ENCODE data around the gene GPR101.
A peak's percentile ranks its signal among the peaks of the same experiment; 100 is the strongest.
"Not testable (repeated sequence)": the region's sequence is repeated elsewhere in the genome, so short reads cannot be mapped to it uniquely, and the experiment has no call there.

GPR101 gene

DNA sequence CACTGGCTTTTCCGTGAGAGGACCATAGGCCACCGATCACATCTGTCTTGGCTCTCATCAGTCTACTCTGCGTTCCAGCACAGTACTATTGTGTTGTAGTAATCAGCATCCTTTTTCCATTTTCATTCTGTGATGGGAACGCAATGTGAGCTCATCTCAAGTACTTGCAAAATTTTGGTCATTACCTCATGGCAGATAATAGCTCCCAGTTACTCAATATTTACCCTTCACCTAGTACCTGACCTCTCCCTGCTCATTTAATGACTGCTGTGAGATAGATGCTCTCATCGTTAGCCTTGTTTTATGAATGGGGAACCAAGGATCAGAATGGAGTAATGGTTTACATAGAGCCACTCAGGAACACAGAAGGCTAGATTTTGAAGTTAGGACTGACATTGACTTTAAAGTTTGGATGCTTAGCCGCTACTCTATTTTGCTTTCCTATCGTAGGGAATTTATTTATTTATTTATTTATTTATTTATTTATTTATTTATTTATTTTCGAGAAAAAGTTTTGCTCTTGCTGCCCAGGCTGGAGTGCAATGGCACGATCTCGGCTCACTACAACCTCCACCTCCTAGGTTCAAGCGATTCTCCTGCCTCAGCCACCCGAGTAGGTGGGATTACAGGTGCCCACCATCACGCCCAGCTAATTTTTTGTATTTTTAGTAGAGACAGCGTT is 6.5 kb upstream of the GPR101 start:
- Histone ChIP-seq H3K27me3 (ENCODE audit: control insufficient read depth, insufficient read depth, low read length) (no peaks in the 10 kb centered on the region), H3K9ac (ENCODE audit: low read length) (no peak overlapping the region), H3K36me3 (ENCODE audit: control insufficient read depth, insufficient read depth, low read length) (no peaks in the 10 kb centered on the region)

DNA sequence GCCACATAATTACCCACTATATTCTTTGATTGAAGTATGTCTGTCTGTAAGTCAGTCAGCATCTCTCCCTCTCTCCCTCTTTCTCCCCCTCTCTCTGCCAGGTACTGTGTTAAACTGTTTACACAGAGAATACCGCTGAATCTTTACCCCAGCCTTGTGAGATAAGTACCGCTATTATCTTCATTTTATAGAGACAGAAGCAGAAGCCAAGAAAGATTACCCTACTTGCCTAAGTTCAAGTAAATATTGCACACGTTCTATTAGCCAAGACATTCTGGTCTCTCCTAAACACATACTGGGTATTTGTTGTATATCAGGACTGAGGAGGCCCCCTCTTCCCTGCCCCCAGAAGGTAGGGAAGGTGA is 695 bp upstream of the GPR101 start:
- no peak overlapping the region for H3K9ac ChIP-seq (ENCODE audit: low read length)
- H3K27me3 ChIP-seq (ENCODE audit: control insufficient read depth, insufficient read depth, low read length): peaks cover 25% of the 10 kb centered on the region
- no peaks in the 10 kb centered on the region for H3K36me3 ChIP-seq (ENCODE audit: control insufficient read depth, insufficient read depth, low read length)
- H3K4me1 ChIP-seq (ENCODE audit: control insufficient read depth, insufficient read depth, low read length): peaks cover 4% of the 10 kb centered on the region
- no peak overlapping the region for H3K4me3 ChIP-seq (ENCODE audit: low read length)
- H3K27ac ChIP-seq (ENCODE audit: low read depth, low read length): no peak overlapping the region

More for the DNA sequence above, 6.5 kb upstream of the GPR101 start:
- H3K27ac ChIP-seq (ENCODE audit: low read depth, low read length): no peak overlapping the region
- H3K4me3 ChIP-seq (ENCODE audit: low read length): no peak overlapping the region
- H3K4me1 ChIP-seq (ENCODE audit: control insufficient read depth, insufficient read depth, low read length): no peaks in the 10 kb centered on the region

DNA sequence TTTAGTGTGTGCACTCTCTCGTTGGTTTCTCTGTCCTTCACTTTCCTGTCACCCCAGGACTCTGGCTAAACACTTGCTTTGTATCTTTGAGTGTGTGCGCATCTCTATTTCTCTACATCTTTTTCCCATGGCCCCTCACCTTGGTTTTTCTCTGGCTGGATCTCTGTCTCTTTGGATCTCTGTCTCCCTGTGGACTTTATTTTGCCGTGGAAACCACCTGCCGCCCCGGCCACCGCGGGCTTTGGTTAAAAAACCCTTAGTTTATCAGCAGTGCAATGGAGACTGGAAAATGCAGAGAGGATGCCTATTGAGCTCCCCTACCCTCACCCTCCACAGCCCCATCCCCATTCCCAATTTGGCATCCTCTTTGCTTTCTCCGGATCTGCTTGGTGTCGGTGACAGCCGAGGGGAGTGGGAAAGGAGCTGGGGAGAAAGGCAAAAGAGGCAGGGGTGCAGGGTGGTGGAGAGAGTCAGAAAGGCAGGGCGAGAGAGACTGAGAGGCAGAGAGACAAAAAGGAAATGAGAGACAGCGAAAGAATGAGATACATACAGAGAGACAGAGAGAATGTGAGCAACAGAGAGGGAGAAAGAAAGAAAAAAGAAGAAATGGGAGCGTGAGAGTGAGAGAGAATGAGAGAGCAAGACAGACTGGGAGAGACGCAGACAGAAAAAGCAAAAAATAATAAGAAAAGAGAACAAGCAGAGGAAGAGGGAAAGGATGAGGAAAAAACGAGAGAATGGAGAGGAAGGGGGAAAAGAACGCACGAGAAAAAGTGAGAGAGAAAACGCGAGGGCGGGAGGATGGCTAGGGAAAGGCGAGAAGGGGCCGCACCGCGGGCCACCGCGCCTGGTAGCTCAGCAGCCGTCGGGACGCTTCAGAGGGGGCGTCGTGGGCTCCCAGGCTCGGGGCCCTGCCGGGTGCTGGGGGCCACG is 688 bp downstream of the GPR101 start:
- peaks cover 25% of the 10 kb centered on the region for H3K27me3 ChIP-seq (ENCODE audit: control insufficient read depth, insufficient read depth, low read length)
- H3K4me3 ChIP-seq (ENCODE audit: low read length): peak overlapping the region; percentile 63
- H3K27ac ChIP-seq (ENCODE audit: low read depth, low read length): no peak overlapping the region
- H3K9ac ChIP-seq (ENCODE audit: low read length): no peak overlapping the region
- no peaks in the 10 kb centered on the region for H3K36me3 ChIP-seq (ENCODE audit: control insufficient read depth, insufficient read depth, low read length)
- H3K4me1 ChIP-seq (ENCODE audit: control insufficient read depth, insufficient read depth, low read length): peaks cover 4% of the 10 kb centered on the region

DNA sequence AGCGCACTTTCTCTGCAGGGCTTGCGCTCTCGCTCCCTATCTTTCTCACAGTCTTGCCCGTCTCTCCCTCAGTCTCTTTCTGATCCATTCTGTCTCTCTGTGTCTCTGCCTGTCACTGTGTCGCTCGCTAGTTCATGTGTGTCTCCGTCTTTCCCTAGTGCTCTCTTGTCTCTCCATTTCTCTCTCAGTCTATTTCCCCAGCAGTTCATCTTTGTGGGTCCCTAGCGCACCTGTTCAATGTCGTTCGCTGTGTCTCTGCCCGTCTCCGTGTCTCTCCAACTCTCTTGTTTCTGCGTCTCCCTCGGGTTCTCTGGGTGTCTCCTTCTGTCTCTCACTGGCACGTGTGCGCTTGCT is 1.5 kb downstream of the GPR101 start:
- no peak overlapping the region for H3K9ac ChIP-seq (ENCODE audit: low read length)
- peaks cover 4% of the 10 kb centered on the region for H3K4me1 ChIP-seq (ENCODE audit: control insufficient read depth, insufficient read depth, low read length)
- no peak overlapping the region for H3K27ac ChIP-seq (ENCODE audit: low read depth, low read length)
- H3K4me3 ChIP-seq (ENCODE audit: low read length): peak overlapping the region; percentile 63
- peaks cover 25% of the 10 kb centered on the region for H3K27me3 ChIP-seq (ENCODE audit: control insufficient read depth, insufficient read depth, low read length)
- H3K36me3 ChIP-seq (ENCODE audit: control insufficient read depth, insufficient read depth, low read length): no peaks in the 10 kb centered on the region

DNA sequence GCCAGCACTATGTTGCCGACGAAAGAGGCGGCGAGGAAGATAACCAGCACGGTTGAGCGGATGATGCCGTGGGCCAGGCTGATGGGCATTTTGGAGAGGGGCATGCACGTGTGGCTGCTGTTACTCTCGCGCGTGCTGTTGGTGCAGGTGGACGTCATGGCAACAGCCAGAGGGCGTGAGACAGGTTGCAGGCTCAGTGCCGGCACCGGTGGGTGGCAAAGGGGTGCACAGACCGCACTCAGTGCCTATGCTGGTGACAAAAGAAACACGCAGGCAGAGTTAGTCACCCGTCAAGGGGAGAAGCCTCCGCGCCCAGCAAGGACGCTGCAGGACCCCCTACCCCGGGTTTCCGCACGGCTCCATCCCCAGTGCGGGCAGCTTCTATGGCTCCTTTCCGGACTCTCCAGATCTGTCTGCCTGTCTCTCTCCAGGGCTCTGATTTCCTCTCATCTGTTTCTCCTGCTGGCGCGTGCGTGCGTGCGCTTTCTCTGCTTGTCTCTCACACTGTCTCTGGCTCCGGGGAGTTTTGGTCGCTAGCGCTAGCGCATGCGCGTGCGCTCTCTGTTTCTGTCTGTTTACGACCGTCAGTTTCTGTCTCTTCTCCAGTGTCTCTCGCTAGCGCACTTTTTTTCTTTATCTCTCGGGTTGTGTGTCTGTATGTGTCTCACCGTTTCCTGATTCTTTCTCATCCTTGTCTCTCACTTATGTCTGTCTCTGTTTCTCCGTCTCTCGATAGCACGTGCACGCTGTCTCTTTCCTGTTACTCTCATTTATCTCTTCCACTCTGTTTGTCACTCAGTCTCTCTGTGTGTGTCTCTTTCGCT is 2.1 kb downstream of the GPR101 start:
- Histone ChIP-seq H3K4me3 (ENCODE audit: low read length) (peak overlapping the region; percentile 63), H3K9ac (ENCODE audit: low read length) (no peak overlapping the region), H3K27ac (ENCODE audit: low read depth, low read length) (no peak overlapping the region), H3K36me3 (ENCODE audit: control insufficient read depth, insufficient read depth, low read length) (no peaks in the 10 kb centered on the region), H3K4me1 (ENCODE audit: control insufficient read depth, insufficient read depth, low read length) (peaks cover 4% of the 10 kb centered on the region), H3K27me3 (ENCODE audit: control insufficient read depth, insufficient read depth, low read length) (peaks cover 25% of the 10 kb centered on the region)

DNA sequence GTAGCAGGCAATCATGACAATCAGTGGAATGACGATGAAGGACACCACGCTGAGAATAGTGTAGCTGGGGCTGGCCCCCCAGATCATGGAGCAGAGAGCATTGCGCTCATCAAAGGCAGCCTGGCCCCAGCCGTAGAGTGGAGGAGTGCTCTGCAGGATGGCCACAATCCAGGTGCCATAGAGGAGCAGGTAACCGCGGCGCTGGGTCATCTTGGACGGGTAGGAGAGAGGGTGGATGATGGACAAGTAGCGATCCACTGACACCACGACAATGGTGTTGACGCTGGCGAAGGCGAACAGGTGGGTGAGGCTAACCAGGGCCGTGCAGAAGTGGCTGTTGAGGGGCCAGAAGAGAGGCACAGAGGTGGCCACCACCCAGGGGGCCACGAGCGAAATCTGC is 2.8 kb downstream of the GPR101 start:
- Histone ChIP-seq H3K4me3 (ENCODE audit: low read length) (no peak overlapping the region), H3K36me3 (ENCODE audit: control insufficient read depth, insufficient read depth, low read length) (no peaks in the 10 kb centered on the region), H3K27ac (ENCODE audit: low read depth, low read length) (no peak overlapping the region), H3K27me3 (ENCODE audit: control insufficient read depth, insufficient read depth, low read length) (peaks cover 25% of the 10 kb centered on the region), H3K9ac (ENCODE audit: low read length) (no peak overlapping the region), H3K4me1 (ENCODE audit: control insufficient read depth, insufficient read depth, low read length) (peaks cover 4% of the 10 kb centered on the region)

DNA sequence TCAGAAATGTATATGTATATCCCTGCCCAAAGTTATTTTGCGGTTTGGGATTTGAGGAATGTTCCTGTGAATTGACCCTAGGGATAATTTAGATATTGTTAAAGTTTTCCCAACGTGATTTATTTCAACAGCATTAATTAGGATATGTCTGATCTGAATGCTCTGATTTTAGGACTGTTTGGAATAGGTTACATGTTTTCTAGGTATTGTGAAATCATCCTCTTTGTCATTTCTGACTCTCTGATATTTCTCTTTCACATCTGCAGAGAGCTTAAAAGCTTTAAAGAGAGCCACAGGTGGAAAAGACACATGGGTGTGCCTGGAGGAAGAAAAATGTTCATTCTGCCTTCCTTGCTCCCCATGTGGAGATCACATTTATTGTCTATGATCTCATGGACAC is 5.1 kb downstream of the GPR101 start:
- Histone ChIP-seq H3K4me3 (ENCODE audit: low read length) (no peak overlapping the region), H3K27me3 (ENCODE audit: control insufficient read depth, insufficient read depth, low read length) (peaks cover 25% of the 10 kb centered on the region), H3K9ac (ENCODE audit: low read length) (no peak overlapping the region), H3K27ac (ENCODE audit: low read depth, low read length) (no peak overlapping the region), H3K4me1 (ENCODE audit: control insufficient read depth, insufficient read depth, low read length) (peaks cover 4% of the 10 kb centered on the region), H3K36me3 (ENCODE audit: control insufficient read depth, insufficient read depth, low read length) (no peaks in the 10 kb centered on the region)

DNA sequence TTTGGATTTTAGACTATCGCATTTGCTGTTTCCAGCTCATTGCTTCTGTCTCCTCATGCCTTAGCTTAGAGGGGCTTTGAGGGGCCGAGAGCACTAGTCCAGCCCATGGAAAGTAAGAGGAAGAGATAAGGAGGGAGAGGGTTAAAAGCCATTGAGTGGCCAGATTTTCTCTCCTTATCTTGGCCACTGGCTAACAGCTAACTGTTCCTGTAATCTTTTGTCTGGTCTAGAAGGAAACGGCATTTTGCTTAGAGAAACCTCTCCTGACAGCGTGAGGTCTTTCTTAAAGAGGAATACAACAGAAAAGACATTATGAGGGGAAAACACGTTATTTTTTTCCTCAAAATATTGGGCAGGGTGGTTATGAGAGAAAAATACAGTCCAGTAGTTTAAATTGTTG is 7.9 kb downstream of the GPR101 start:
- H3K4me3 ChIP-seq (ENCODE audit: low read length): no peak overlapping the region

DNA sequence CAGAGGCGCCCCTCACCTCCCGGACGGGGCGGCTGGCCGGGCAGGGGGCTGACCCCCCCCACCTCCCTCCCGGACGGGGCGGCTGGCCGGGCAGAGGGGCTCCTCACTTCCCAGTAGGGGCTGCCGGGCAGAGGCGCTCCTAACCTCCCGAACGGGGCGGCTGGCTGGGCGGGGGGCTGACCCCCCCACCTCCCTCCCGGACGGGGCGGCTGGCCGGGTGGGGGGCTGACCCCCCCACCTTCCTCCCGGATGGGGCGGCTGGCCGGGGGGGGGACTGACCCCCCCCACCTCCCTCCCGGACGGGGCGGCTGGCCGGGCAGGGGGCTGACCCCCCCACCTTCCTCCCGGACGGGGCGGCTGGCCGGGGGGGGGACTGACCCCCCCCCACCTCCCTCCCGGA is 33.6 kb downstream of the GPR101 start:
- not testable (repeated sequence) for H3K4me3 ChIP-seq (ENCODE audit: low read length)

More for the DNA sequence above, 7.9 kb downstream of the GPR101 start:
- Histone ChIP-seq H3K4me1 (ENCODE audit: control insufficient read depth, insufficient read depth, low read length) (no peaks in the 10 kb centered on the region), H3K27ac (ENCODE audit: low read depth, low read length) (no peak overlapping the region), H3K9ac (ENCODE audit: low read length) (no peak overlapping the region), H3K27me3 (ENCODE audit: control insufficient read depth, insufficient read depth, low read length) (peaks cover 9% of the 10 kb centered on the region), H3K36me3 (ENCODE audit: control insufficient read depth, insufficient read depth, low read length) (no peaks in the 10 kb centered on the region)

DNA sequence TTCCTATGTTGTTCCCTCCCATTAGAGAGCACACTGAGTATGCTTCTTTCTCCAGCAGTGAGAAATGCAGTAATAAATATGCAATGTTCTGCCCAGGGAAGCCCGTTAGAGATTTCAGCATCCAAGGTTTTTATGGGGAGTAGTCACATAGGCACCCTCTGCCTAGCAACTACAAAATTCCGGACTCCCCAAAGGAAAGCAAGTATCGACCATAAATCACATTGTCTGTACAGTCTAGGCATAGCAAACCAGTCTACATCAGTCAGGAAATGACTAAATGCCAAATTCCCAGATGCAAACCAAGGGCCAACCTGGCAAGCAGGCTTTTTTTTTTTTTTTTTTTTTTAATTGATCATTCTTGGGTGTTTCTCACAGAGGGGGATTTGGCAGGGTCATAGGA is 34.8 kb downstream of the GPR101 start:
- no peak overlapping the region for H3K4me3 ChIP-seq (ENCODE audit: low read length)
- H3K27me3 ChIP-seq (ENCODE audit: control insufficient read depth, insufficient read depth, low read length): no peaks in the 10 kb centered on the region
- H3K9ac ChIP-seq (ENCODE audit: low read length): no peak overlapping the region
- H3K36me3 ChIP-seq (ENCODE audit: control insufficient read depth, insufficient read depth, low read length): no peaks in the 10 kb centered on the region
- no peaks in the 10 kb centered on the region for H3K4me1 ChIP-seq (ENCODE audit: control insufficient read depth, insufficient read depth, low read length)
- no peak overlapping the region for H3K27ac ChIP-seq (ENCODE audit: low read depth, low read length)

More for the DNA sequence above, 33.6 kb downstream of the GPR101 start:
- H3K36me3 ChIP-seq (ENCODE audit: control insufficient read depth, insufficient read depth, low read length); H3K9ac ChIP-seq (ENCODE audit: low read length); H3K4me1 ChIP-seq (ENCODE audit: control insufficient read depth, insufficient read depth, low read length); H3K27me3 ChIP-seq (ENCODE audit: control insufficient read depth, insufficient read depth, low read length); H3K27ac ChIP-seq (ENCODE audit: low read depth, low read length): not testable (repeated sequence)
